GM21360 (cell line): ENCODE measurements around the gene ELP4.
"Not testable (repeated sequence)": the region's sequence is repeated elsewhere in the genome, so short reads cannot be mapped to it uniquely, and the experiment has no call there.

ENCODE experiments used
- ATAC-seq: cut with Tn5 transposase; IDR thresholded peaks from one replicate; pipeline ENCODE4 v1.9.1; 2021; ENCODE audit warnings: mild to moderate bottlenecking, moderate library complexity; ENCODE audit not compliant: unreplicated experiment

Gene ELP4

DNA sequence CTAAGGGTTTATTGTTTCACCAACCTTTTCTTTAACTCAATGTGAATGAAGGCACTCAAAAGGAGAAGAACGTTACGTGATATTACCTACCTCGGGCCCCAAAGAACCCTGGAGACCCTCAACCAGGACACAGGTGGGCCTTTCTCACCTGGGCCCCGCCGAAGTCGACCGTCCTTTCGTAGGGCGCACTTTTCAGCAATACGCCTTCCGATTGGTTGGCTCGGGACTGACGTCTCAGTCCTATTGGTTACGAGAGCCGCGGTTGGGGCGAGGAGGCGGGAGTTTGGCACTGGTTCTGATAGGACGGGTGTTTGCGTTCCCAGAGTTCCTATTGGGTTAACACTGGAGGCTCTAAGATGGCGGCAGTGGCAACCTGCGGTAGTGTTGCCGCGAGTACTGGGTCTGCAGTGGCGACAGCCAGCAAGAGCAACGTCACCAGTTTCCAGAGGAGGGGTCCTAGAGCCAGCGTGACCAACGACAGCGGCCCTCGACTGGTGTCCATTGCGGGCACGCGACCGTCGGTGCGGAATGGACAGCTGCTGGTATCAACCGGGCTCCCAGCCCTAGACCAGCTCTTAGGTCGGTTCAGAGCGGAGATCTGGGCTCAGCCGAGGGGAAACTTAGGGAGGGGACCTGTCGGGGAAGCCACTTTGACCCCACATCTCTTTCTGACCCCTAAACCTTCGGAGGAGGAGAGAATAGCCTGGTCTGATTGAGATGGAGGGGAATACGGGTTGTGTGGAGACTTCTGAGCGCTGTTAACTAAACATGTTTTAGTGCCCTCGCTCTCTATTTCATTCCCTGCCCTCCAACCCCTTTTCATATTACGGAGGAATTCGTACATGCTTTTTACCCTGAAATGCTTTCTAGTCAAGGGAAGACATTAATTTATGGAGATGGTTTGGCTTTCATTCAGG is at the start of gene ELP4, which contains the start of gene IMMP1L:
TSS of gene ELP4 (plus strand) at position 339 of the 917 bp plus-strand sequence. CDS start at position 357, 18 bp downstream.
TSS of gene IMMP1L (minus strand) at position 194 of the 917 bp plus-strand sequence. CDS start 46,346 bp downstream, outside the sequence.
- peak; percentile 99 for ATAC-seq

DNA sequence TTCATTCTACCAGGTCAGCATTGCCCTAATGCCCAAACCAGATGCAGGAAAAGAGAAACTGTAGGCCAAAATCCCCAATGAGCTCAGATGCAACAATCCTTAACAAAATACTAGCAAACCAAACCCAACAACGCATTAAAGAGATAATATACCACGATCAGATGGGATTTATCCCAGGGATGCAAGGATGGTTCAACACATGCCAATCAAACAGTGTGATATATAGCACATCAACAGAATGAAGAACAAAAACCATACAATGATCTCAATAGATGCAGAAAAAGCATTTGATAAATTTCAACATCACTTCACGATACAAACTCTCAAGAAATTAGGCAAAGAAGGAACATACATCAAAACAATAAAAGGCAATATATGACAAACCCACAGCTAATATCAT is 45.1 kb upstream of the ELP4 start:
- no peak for ATAC-seq

DNA sequence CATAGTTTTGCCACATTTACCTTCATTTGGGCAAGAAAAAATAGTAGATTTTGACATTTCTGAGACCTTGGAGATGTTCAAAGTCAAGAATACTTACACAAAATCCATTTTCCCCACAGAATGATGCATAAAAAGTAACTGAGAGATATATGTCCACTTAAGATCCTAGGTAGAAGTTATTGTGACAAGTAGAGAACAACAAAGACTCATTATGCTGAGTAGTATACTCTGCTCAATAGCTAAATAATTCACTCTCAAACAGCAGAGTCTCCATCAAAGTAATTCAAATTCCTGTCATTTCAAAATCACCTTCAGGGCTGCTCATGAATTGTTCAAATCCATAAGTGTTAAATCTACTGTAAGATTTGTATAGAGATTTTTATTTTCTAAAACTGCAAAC is 35.5 kb upstream of the ELP4 start:
- ATAC-seq: no peak

GRCh38 chr11:31477528-31478222 is 31.9 kb upstream of the ELP4 start:
- ATAC-seq: no peak

DNA sequence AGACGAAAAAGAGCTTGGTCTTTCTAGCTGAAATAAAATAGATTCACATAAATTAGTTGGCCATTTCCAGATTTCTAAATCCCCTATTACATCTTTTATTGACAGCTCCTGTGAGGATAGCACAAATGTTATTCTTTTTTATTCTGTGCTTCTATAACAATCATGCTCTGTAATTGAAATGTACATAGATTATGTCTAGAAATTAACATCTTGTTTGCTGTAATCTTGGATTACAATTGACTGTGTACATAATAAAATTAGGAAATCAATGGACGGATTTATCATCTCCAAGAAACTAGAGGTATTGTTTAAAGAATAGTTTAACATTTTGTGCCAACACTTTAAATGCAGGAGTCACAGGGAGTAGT is 31.4 kb upstream of the ELP4 start:
- ATAC-seq: no peak

DNA sequence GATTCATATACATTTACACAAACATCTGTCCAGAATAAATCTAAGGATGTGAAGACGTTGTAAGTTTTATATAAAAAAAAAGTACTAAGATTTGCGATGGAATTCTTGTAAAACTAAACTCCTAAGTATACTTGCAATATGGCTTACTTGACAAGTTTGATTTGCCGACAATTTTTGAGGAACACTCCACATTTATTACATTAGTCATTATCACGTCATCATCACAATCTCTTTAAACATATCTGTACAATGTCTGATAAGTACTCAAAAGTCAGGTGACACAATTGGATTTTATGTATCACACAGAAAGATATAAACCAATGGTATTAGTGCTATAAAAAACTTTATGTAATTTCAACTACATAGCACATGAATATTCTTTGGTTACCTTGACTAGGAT is 30.5 kb upstream of the ELP4 start:
- ATAC-seq: no peak

- ATAC-seq: no peak
Measured at GRCh38 chr11:31480930-31481329, 28.6 kb upstream of the ELP4 start.

GRCh38 chr11:31484497-31484896 is 25.1 kb upstream of the ELP4 start:
- ATAC-seq: no peak

GRCh38 chr11:31487848-31488247 is 21.7 kb upstream of the ELP4 start:
- ATAC-seq: no peak

DNA sequence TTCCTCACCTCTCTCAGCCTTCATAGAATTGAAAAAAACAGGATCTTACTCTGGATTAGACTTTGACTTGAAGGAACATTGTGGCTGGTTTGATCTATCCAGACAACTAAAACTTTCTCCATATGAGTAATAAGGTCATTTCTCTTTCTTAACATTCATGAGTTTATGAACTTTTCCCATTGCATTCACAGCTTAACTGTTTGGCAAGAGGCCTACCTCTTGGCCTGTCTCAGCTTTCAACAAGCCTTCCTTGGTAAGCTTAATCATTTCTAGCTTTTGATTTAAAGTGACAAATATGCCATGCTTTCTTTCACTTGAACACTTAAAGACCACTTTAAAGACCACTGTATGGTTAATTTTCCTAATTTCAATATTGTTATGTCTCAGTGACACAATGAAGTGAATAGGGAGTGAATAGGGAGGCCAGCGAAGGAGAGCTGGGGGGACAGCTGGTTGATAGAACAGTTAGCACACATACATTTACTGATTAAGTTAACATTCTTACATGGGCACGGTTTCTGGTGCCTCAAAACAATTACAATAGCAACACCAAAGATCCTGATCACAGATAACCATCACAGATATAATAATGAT is 17.1 kb upstream of the ELP4 start:
- no peak for ATAC-seq

GRCh38 chr11:31493235-31493634 is 16.3 kb upstream of the ELP4 start:
- no peak for ATAC-seq

DNA sequence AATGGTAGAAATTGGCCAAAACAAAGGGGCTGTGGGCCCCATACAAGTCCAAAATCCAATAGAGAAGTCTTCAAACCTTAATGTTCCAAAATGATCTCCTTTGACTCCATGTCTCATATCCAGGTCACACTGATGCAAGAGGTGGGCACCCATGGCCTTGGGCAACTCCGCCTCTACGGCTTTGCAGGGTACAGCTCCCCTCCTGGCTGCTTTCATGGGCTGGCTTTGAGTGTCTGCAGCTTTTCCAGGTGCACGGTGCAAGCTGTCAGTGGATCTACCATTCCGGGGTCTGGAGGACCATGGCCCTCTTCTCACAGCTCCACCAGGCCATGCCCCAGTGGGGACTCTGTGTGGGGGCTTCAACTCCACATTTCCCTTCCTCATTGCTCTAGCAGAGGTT is 15.8 kb upstream of the ELP4 start:
- not testable (repeated sequence) for ATAC-seq

- no peak for ATAC-seq
Measured at GRCh38 chr11:31499576-31500178, 9.9 kb upstream of the ELP4 start.

GRCh38 chr11:31500560-31500959 is 9.0 kb upstream of the ELP4 start:
- no peak for ATAC-seq

GRCh38 chr11:31509051-31509428 is 527 bp upstream of the ELP4 start:
- ATAC-seq: peak; percentile 5

GRCh38 chr11:31512117-31512516 is 2.5 kb downstream of the ELP4 start:
- ATAC-seq: no peak

DNA sequence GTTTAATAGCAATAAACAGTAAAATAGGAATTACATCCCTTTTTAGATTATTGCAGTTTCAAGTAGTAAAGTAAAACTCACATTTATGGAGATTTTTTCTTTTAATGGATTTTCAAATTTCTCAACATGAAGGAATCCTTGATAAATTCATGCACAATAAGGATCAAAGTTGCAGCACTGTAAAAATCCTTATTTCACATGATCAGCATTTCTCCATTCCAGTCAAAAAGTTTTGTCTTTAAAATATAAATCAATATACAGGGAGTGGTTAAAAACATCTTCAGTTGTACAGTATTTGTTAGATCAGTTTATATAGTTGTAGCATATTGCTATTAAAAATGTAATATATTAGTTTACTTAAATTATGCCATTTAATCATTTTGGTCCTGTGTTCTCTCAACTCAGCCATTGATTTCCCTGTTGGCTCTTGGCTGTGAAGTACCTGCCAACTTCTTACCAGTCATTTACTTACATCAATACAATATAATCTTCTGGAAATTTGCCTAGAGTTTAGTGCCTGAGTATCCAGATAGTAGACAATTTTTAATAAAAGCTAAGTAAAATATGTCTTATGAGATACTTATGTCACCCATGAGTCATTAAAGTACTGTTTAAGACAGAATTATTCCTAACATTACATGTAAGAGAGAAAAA is 12.1 kb downstream of the ELP4 start:
- ATAC-seq: no peak

DNA sequence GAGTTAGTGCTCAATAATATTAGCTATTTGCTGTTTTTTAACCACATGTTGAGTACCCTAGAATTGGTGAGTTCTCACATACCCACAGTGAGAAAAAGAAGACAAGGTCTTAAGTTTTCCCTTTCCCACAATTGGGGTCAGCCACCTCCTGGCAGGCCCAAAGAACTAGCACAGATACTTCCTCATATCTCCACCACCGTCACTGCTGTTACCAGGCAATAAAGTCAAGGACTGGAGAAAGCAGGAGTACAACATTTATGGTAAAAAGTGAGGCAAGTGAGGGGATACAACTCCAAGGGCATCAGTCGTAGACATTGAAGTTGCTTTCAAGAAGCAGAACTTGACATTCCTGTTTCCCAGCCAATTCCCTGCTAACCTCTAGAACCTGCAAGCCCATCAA is 19.6 kb downstream of the ELP4 start:
- ATAC-seq: no peak

DNA sequence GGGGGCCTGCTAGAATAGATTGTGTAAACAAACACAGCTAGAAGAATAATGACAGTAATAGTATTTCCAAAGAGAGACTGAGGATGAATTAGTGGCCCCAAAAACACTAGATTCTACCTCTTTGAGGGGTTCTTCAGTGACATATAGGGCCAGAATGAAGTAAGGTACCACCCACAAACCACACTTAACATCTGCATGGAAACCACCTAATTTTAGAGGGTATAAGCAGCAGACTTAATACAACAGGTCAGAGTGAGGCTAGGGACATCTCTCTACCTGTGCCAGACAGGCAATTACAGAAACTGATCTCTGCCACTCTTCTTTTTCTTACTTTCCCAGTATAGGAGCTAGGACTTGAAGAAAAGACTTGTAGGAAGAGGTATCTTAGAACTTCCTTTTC is 20.1 kb downstream of the ELP4 start:
- ATAC-seq: no peak

- no peak for ATAC-seq
Measured at GRCh38 chr11:31531293-31531692, 21.7 kb downstream of the ELP4 start.

- no peak for ATAC-seq
Measured at GRCh38 chr11:31535479-31535878, 25.9 kb downstream of the ELP4 start.
